IMR-90 (cell line): Measurements from ENCODE around the gene SLC17A5. TPM values are rescaled to one million over a fixed set of nuclear protein-coding genes. Genes with fewer than 3 reads are reported as not detected.

Experiments used
- ATAC-seq: fragments of 200-7000 bp; cut with Tn5 transposase; 2 replicates; pipeline ENCODE4 v1.9.1; 2020; ENCODE audit warnings: low read depth, mild to moderate bottlenecking, moderate library complexity
- BruUV-seq: library from RNA; stranded (reverse); fragments of 400-500 nt; replicated peaks from 2 replicates; lab custom pipeline; 2021; lab: Mats Ljungman, UMichigan
- CTCF ChIA-PET: fragments of 300-600 bp; formaldehyde crosslinking; extraction: SDS; loops from one replicate; lab custom pipeline; 2021; ENCODE audit warnings: antibody characterized with exemption; lab: Yijun Ruan, JAX
- POLR2A ChIA-PET: fragments of 300-600 bp; sonication (Branson Sonifier 250); formaldehyde crosslinking; loops from one replicate; lab custom pipeline; 2022; ENCODE audit warnings: antibody characterized with exemption; ENCODE audit not compliant: unreplicated experiment; lab: Charles Lee
- DNase-seq: peaks from one replicate; pipeline ENCODE4 v3.0.0; 2013
- H2AFZ ChIP-seq: replicated peaks from 2 replicates; pipeline ENCODE3; 2013; ENCODE audit warnings: low read length, mild to moderate bottlenecking; ENCODE audit not compliant: poor library complexity
- H2AK5ac ChIP-seq: 2 replicates; pipeline ENCODE4 v1.6.1; 2013; ENCODE audit warnings: low read depth, low read length, inconsistent platforms
- H2AK9ac ChIP-seq: replicated peaks from 2 replicates; pipeline ENCODE3; 2013; ENCODE audit warnings: mild to moderate bottlenecking, low read depth, low read length, moderate library complexity; ENCODE audit not compliant: poor library complexity
- H2BK120ac ChIP-seq: 2 replicates; pipeline ENCODE4 v1.6.1; 2013; ENCODE audit warnings: low read depth, low read length, inconsistent platforms
- H2BK15ac ChIP-seq: 3 replicates; pipeline ENCODE4 v1.6.1; 2013; ENCODE audit warnings: low read depth, low read length, inconsistent platforms
- H2BK20ac ChIP-seq: 2 replicates; pipeline ENCODE4 v1.6.1; 2013; ENCODE audit warnings: low read depth, mild to moderate bottlenecking, inconsistent platforms, low read length, moderate library complexity
- H2BK5ac ChIP-seq: 2 replicates; pipeline ENCODE4 v1.6.1; 2013; ENCODE audit warnings: mild to moderate bottlenecking, low read depth, low read length, inconsistent platforms; ENCODE audit not compliant: poor library complexity, severe bottlenecking
- H3K14ac ChIP-seq: replicated peaks from 2 replicates; pipeline ENCODE4 v1.6.1; 2013; ENCODE audit warnings: low read depth, low read length, inconsistent platforms
- H3K18ac ChIP-seq: 2 replicates; pipeline ENCODE4 v1.6.1; 2013; ENCODE audit warnings: low read depth, low read length, control low read depth
- H3K23ac ChIP-seq: 2 replicates; pipeline ENCODE4 v1.6.1; 2013; ENCODE audit warnings: low read depth, low read length, inconsistent platforms
- H3K27ac ChIP-seq: 2 replicates; pipeline ENCODE4 v1.5.1; 2013; ENCODE audit warnings: mild to moderate bottlenecking, control low read depth, low read length; ENCODE audit not compliant: insufficient read depth
- H3K27me3 ChIP-seq: 2 replicates; pipeline ENCODE4 v1.6.1; 2013; ENCODE audit warnings: low read length; ENCODE audit not compliant: control insufficient read depth, insufficient read depth
- H3K36me3 ChIP-seq: 2 replicates; pipeline ENCODE4 v1.6.1; 2013; ENCODE audit warnings: low read length, mixed read lengths; ENCODE audit not compliant: control insufficient read depth, insufficient read depth
- H3K4ac ChIP-seq: 2 replicates; pipeline ENCODE4 v1.6.1; 2013; ENCODE audit warnings: low read depth, low read length, inconsistent platforms
- H3K4me1 ChIP-seq: 2 replicates; pipeline ENCODE4 v1.6.1; 2013; ENCODE audit warnings: low read length, mixed read lengths; ENCODE audit not compliant: control insufficient read depth, insufficient read depth
- H3K4me2 ChIP-seq: 2 replicates; pipeline ENCODE4 v1.6.1; 2013; ENCODE audit warnings: low read depth, mild to moderate bottlenecking, control low read depth, low read length, moderate library complexity
- H3K4me3 ChIP-seq: 2 replicates; pipeline ENCODE4 v1.5.1; 2013; ENCODE audit warnings: low read depth, mild to moderate bottlenecking, control low read depth, low read length, moderate library complexity; ENCODE audit not compliant: insufficient read depth
- H3K56ac ChIP-seq: 2 replicates; pipeline ENCODE4 v1.6.1; 2013; ENCODE audit warnings: low read length, inconsistent platforms; ENCODE audit not compliant: insufficient read depth; ENCODE audit errors: extremely low read depth
- H3K79me1 ChIP-seq, 2 experiments: 2 replicates each; pipeline ENCODE4 v1.6.1; 2013; ENCODE audit warnings: low read length in 2 of 2, inconsistent platforms in 1 of 2, low read depth in 1 of 2
- H3K9ac ChIP-seq: 2 replicates; pipeline ENCODE4 v1.6.1; 2013; ENCODE audit warnings: low read depth, low read length, control low read depth
- H3K9me1 ChIP-seq: 2 replicates; pipeline ENCODE4 v1.6.1; 2013; ENCODE audit warnings: low read length, inconsistent platforms; ENCODE audit not compliant: insufficient read depth
- H3K9me3 ChIP-seq: 2 replicates; pipeline ENCODE4 v1.6.1; 2013; ENCODE audit warnings: low read length; ENCODE audit not compliant: control insufficient read depth, insufficient read depth
- H4K20me1 ChIP-seq: 2 replicates; pipeline ENCODE4 v1.6.1; 2013; ENCODE audit warnings: low read length, inconsistent platforms; ENCODE audit not compliant: insufficient read depth
- H4K5ac ChIP-seq: 2 replicates; pipeline ENCODE4 v1.6.1; 2013; ENCODE audit warnings: mild to moderate bottlenecking, low read depth, low read length, control low read depth
- H4K8ac ChIP-seq, 2 experiments: 2 replicates each; pipeline ENCODE4 v1.6.1; 2013; ENCODE audit warnings: low read depth in 2 of 2, low read length in 2 of 2, control low read depth in 1 of 2, inconsistent platforms in 1 of 2
- H4K91ac ChIP-seq: 2 replicates; pipeline ENCODE4 v1.6.1; 2013; ENCODE audit warnings: low read depth, low read length, inconsistent platforms; ENCODE audit not compliant: insufficient read depth
- CEBPB ChIP-seq: IDR thresholded peaks from 2 replicates; pipeline ENCODE4 v1.6.1; 2012; ENCODE audit warnings: low read depth, low read length, improper control_type of control experiment
- MAZ ChIP-seq: IDR thresholded peaks from 2 replicates; pipeline ENCODE4 v1.6.1; 2012; ENCODE audit warnings: low read depth, mild to moderate bottlenecking, low read length, improper control_type of control experiment, moderate library complexity, borderline replicate concordance
- NFE2L2 ChIP-seq: fragments of 150-350 bp; IDR thresholded peaks from 2 replicates; pipeline ENCODE4 v1.6.1; 2016; ENCODE audit warnings: low read depth, mild to moderate bottlenecking, low read length
- SMC3 ChIP-seq: fragments of 150-350 bp; IDR thresholded peaks from 2 replicates; pipeline ENCODE4 v1.6.1; 2016; ENCODE audit warnings: low read depth, mild to moderate bottlenecking, antibody characterized with exemption, low read length, moderate library complexity
- WGBS, 2 experiments: methylation state at CpG; one replicate each; pipeline versions ENCODE4 v1.1.5 to v1.1.7; 2013; ENCODE audit warnings: missing lambda C conversion rate in 2 of 2; ENCODE audit not compliant: insufficient read length in 1 of 2; ENCODE audit errors: extremely low coverage in 2 of 2; 5-methylcytosine and 5-hydroxymethylcytosine counted together
- dilution Hi-C: fragments of 300-500 bp; cut with HindIII; formaldehyde crosslinking; loops from one replicate; pipeline ENCODE4 v1.14.3; 2018; ENCODE audit warnings: low sequenced_read_pairs; ENCODE audit not compliant: unreplicated experiment
- in situ Hi-C: fragments of 300-500 bp; cut with MboI; formaldehyde crosslinking; loops from 3 replicates; pipeline ENCODE4 v1.14.3; 2019; ENCODE audit warnings: low sequenced_read_pairs, inconsistent platforms, mixed read lengths
- intact Hi-C: fragments of 100-400 bp; cut with micrococcal nuclease; formaldehyde crosslinking; loops from 2 replicates; pipeline ENCODE4 v1.10.0; 2022
- polyA plus RNA-seq, 3 experiments: library from polyadenylated mRNA; depleted of rRNA; stranded (reverse); fragments of >200 nt; gene quantifications; 2 replicates each; pipeline ENCODE4 v1.2.3, GENCODE V29; 2012; ENCODE audit warnings: low replicate concordance in 1 of 3
- total RNA-seq: library from RNA; depleted of rRNA; stranded (reverse); fragments of >200 nt; gene quantifications from 2 replicates; pipeline ENCODE4 v1.2.3, GENCODE V29; 2012
- TF ChIP-seq, protein P1 (sequence below): fragments of 150-350 bp; IDR thresholded peaks from 2 replicates; pipeline ENCODE4 v1.6.1; 2016; ENCODE audit warnings: low read depth, mild to moderate bottlenecking, low read length, moderate library complexity, borderline replicate concordance

Gene SLC17A5
- total and polyA plus RNA-seq, 2 of the 4 experiments (the other 2 are of a cell fraction), result 20.8 to 27.2 TPM

DNA sequence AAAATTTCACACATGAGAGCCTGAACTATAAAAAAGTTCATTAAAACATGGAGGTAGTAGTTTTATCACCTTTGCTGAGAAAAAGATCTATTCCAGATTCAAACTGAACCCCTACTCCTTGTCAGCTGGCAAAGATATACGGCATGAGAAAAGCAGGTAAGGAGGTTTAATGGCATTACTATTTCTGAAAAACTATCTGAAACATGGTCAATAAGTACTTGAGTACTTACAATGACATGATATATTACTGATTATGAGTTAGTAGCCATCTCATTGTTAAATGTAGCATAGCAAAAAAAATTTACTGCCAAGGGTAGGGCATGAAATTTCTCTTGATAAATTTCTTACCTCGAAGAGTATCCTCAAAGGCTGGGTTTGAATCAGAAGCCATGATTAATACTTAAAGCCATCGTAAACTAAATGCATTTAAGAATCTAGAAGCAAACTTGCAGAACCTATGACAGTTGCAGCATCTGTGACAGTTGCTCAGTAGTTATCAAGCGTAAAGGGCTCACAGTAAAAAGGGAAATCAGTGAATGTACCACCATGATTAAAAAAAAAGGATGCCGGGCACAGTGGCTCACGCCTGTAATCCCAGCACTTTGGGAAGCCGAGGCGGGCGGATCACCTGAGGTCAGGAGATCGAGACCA is 8.7 kb downstream of the SLC17A5 start:
- H3K14ac ChIP-seq, result no peak overlapping the region
- H2BK20ac ChIP-seq, result no peak overlapping the region
- peak overlapping the region; percentile 39; the same call in 1 of the 2 replicates for H3K4me2 ChIP-seq
- no peak overlapping the region for H3K9ac ChIP-seq
- H2AK5ac ChIP-seq, result no peak overlapping the region
- no peak overlapping the region for H3K4ac ChIP-seq
- no peak overlapping the region for H4K5ac ChIP-seq
- H3K4me3 ChIP-seq, result peak overlapping the region; percentile 11; the same call in 1 of the 2 replicates
- H2BK15ac ChIP-seq, result no peak overlapping the region
- no peak for TF ChIP-seq MAZ
- TF ChIP-seq, protein P1, sequence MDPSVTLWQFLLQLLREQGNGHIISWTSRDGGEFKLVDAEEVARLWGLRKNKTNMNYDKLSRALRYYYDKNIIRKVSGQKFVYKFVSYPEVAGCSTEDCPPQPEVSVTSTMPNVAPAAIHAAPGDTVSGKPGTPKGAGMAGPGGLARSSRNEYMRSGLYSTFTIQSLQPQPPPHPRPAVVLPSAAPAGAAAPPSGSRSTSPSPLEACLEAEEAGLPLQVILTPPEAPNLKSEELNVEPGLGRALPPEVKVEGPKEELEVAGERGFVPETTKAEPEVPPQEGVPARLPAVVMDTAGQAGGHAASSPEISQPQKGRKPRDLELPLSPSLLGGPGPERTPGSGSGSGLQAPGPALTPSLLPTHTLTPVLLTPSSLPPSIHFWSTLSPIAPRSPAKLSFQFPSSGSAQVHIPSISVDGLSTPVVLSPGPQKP, result no peak
- TF ChIP-seq NFE2L2, result no peak
- no peak for TF ChIP-seq CEBPB
- TF ChIP-seq SMC3, result no peak
- H3K23ac ChIP-seq, result no peak overlapping the region
- H3K36me3 ChIP-seq, result peaks cover 5% of the 10 kb centered on the region; the same call in 1 of the 2 replicates
- H3K9me1 ChIP-seq, result 0 out of 2 replicates have a peak, but pooled peaks cover 4% of the 10 kb centered on the region
- intact Hi-C loops (no loop called here), dilution Hi-C loops (no loop called here), in situ Hi-C loops (no loop called here)
- no peaks in the 10 kb centered on the region for H3K27me3 ChIP-seq
- ChIA-PET POLR2A (interaction anchor here (0.6 to 0.7 kb wide), 3 partner anchors 53 to 1143 kb away, joined by 6 to 14 read pairs (median 7); no protein-coding TSS in a partner anchor), CTCF (interaction anchor here (0.7 kb wide), 1 partner anchor 129 kb away, joined by 9 read pairs; no protein-coding TSS in a partner anchor)
- H2AFZ ChIP-seq, result no peak overlapping the region
- WGBS, 2 experiments, result 59% methylated on average over 3 of the region's 10 CpGs; no CpG with 5 or more reads in 1 of the 2 experiments
- peaks cover 1% of the 10 kb centered on the region; the same call in 1 of the 2 replicates for H3K4me1 ChIP-seq
- ATAC-seq (no peak), DNase-seq (no peak)
- H3K27ac ChIP-seq, result no peak overlapping the region
- no peaks in the 10 kb centered on the region for H3K9me3 ChIP-seq
- H3K79me1 ChIP-seq, result peaks cover 6 to 21% of the 10 kb centered on the region in 2 experiments; a peak in 3 of 4 replicates
- H2BK120ac ChIP-seq, result no peak overlapping the region
- BruUV-seq, result no TSS peak
- peak overlapping the region; percentile 16; the same call in 1 of the 2 replicates for H3K56ac ChIP-seq
- H2AK9ac ChIP-seq, result no peak overlapping the region
- no peaks in the 10 kb centered on the region for H4K20me1 ChIP-seq
- no peak overlapping the region for H3K18ac ChIP-seq
- H4K8ac ChIP-seq, result no peak overlapping the region; a peak in 1 of 4 replicates
- no peak overlapping the region for H4K91ac ChIP-seq
- no peak overlapping the region for H2BK5ac ChIP-seq
